K562 (cell line): ENCODE measurements around the gene LYST. TPM values are rescaled to one million over a fixed set of nuclear protein-coding genes. Genes with fewer than 3 reads are reported as not detected.

Experiments used
- ATAC-seq: fragments of 200-7000 bp; cut with Tn5 transposase; 3 replicates; pipeline ENCODE4 v1.9.1; 2020; ENCODE audit warnings: moderate library complexity
- BruUV-seq: library from RNA; stranded (reverse); fragments of 400-500 nt; replicated peaks from 2 replicates; lab custom pipeline; 2021; lab: Mats Ljungman, UMichigan
- CTCF ChIA-PET: fragments of 300-600 bp; formaldehyde crosslinking; extraction: SDS; loops from one replicate; lab custom pipeline; 2021; ENCODE audit warnings: low intra/inter-chr PET ratio; lab: Yijun Ruan, JAX
- POLR2A ChIA-PET: fragments of 300-600, 350-650 bp; sonication (Branson Sonifier 250); formaldehyde crosslinking; extraction: SDS; loops from one replicate; lab custom pipeline; 2021; ENCODE audit warnings: antibody characterized with exemption, inconsistent platforms; lab: Yijun Ruan, JAX
- DNase-seq, 4 experiments: peaks; one replicate each; pipeline versions ENCODE4 v3.0.0 to v3.0.0-alpha.2; 2011 to 2018; ENCODE audit warnings: low spot score in 3 of 4, mixed read lengths in 3 of 4; ENCODE audit errors: extremely low read depth in 1 of 4
- FAIRE-seq: peaks from 2 replicates; lab custom pipeline; 2011; peaks lifted over from hg19 to GRCh38; lab: Jason Lieb, UNC
- H2AFZ ChIP-seq: 2 replicates; pipeline ENCODE4 v1.6.0; 2011; ENCODE audit warnings: low read depth, low read length, control low read depth, inconsistent platforms
- H3K27ac ChIP-seq: fragments of 200-600 bp; 3 replicates; pipeline ENCODE4 v1.8.0; 2011; ENCODE audit warnings: low read depth, mild to moderate bottlenecking, control low read depth, inconsistent platforms, low read length, moderate library complexity, mixed read lengths; ENCODE audit errors: extremely low read depth
- H3K27me3 ChIP-seq, 2 experiments: fragments of 300-600 bp in 1 of 2; 2 replicates in 1 of 2; 3 replicates in 1 of 2; pipeline versions ENCODE4 v1.6.0 to v1.8.0; 2011; ENCODE audit warnings: inconsistent platforms in 2 of 2, low read length in 2 of 2, mild to moderate bottlenecking in 1 of 2, mixed read lengths in 1 of 2, moderate library complexity in 1 of 2; ENCODE audit not compliant: control insufficient read depth in 2 of 2, insufficient read depth in 2 of 2
- H3K36me3 ChIP-seq: fragments of 300-600 bp; 3 replicates; pipeline ENCODE4 v1.8.0; 2011; ENCODE audit warnings: mild to moderate bottlenecking, low read length, inconsistent platforms; ENCODE audit not compliant: control insufficient read depth, insufficient read depth
- H3K4me1 ChIP-seq, 2 experiments: fragments of 200-600 bp in 1 of 2; replicated peaks in 1 of 2; 2 replicates in 1 of 2; 3 replicates in 1 of 2; pipeline versions ENCODE4 v1.5.1 to v1.8.0; 2011; ENCODE audit warnings: inconsistent platforms in 2 of 2, low read length in 2 of 2, mild to moderate bottlenecking in 1 of 2, mixed read lengths in 1 of 2, moderate library complexity in 1 of 2; ENCODE audit not compliant: control insufficient read depth in 2 of 2, insufficient read depth in 2 of 2
- H3K4me2 ChIP-seq: 2 replicates; pipeline ENCODE4 v1.6.1; 2011; ENCODE audit warnings: low read length, control low read depth, inconsistent platforms, mixed read lengths; ENCODE audit not compliant: insufficient read depth
- H3K4me3 ChIP-seq: fragments of 200-600 bp; sonication (generic), shearing (Covaris generic); 2 replicates; pipeline ENCODE4 v1.5.1; 2016; ENCODE audit warnings: control low read depth, inconsistent platforms
- H3K79me2 ChIP-seq: fragments of 200-600 bp; 3 replicates; pipeline ENCODE4 v1.8.0; 2011; ENCODE audit warnings: low read length, inconsistent platforms; ENCODE audit not compliant: control insufficient read depth, insufficient read depth
- H3K9ac ChIP-seq, 2 experiments: 2 replicates each; pipeline versions ENCODE4 v1.6.0 to v1.6.1; 2011; ENCODE audit warnings: low read depth in 2 of 2, low read length in 2 of 2, control low read depth in 1 of 2, inconsistent platforms in 1 of 2, mild to moderate bottlenecking in 1 of 2, mixed read lengths in 1 of 2; ENCODE audit not compliant: insufficient read depth in 1 of 2
- H3K9me1 ChIP-seq: one replicate; pipeline ENCODE4 v1.6.0; 2011; ENCODE audit warnings: inconsistent platforms, mild to moderate bottlenecking, low read length, moderate library complexity; ENCODE audit not compliant: control insufficient read depth, insufficient read depth
- H3K9me3 ChIP-seq: replicated peaks from 2 replicates; pipeline ENCODE4 v1.5.1; 2011; ENCODE audit warnings: low read depth, low read length, inconsistent platforms; ENCODE audit not compliant: control insufficient read depth, insufficient read depth
- H4K20me1 ChIP-seq: replicated peaks from 2 replicates; pipeline ENCODE4 v1.6.1; 2011; ENCODE audit warnings: low read length, inconsistent platforms, mixed read lengths; ENCODE audit not compliant: control insufficient read depth, insufficient read depth
- CHD4 ChIP-seq: fragments of 200-600 bp; sonication (generic); IDR thresholded peaks from 3 replicates; pipeline ENCODE4 v1.6.1; 2012; ENCODE audit warnings: low read depth, mild to moderate bottlenecking, mixed read lengths, low read length, inconsistent platforms; ENCODE audit not compliant: insufficient read depth, insufficient replicate concordance, poor library complexity, severe bottlenecking
- LCOR ChIP-seq: sonication (generic); formaldehyde crosslinking; IDR thresholded peaks from 2 replicates; pipeline ENCODE4 v1.8.0; 2022; ENCODE audit warnings: mild to moderate bottlenecking, missing genetic modification reagents
- RBM25 ChIP-seq: fragments of 200-400 bp; formaldehyde crosslinking; IDR thresholded peaks from 2 replicates; pipeline ENCODE4 v1.6.1; 2018; ENCODE audit warnings: low read length, low read depth, moderate library complexity; ENCODE audit not compliant: severe bottlenecking
- SREBF2 ChIP-seq: sonication (generic); formaldehyde crosslinking; IDR thresholded peaks from 2 replicates; pipeline ENCODE4 v1.4.0; 2020; ENCODE audit warnings: mild to moderate bottlenecking, missing genetic modification reagents
- SRF ChIP-seq, 2 experiments: fragments of 250-450, 450-650 bp in 1 of 2; sonication (Bioruptor Pico) in 1 of 2; sonication (generic) in 1 of 2; formaldehyde crosslinking; IDR thresholded peaks; 2 replicates each; pipeline versions ENCODE4 v1.5.0 to v1.5.1; 2020 to 2022; ENCODE audit warnings: mild to moderate bottlenecking in 1 of 2, missing genetic modification reagents in 1 of 2
- TAF9B ChIP-seq: fragments of 450-650 bp; IDR thresholded peaks from 2 replicates; pipeline ENCODE4 v1.6.1; 2018; ENCODE audit warnings: mild to moderate bottlenecking; ENCODE audit not compliant: partially characterized antibody
- ZFP1 ChIP-seq: fragments of 450-650 bp; formaldehyde crosslinking; IDR thresholded peaks from 2 replicates; pipeline ENCODE4 v1.4.0; 2020; ENCODE audit warnings: mild to moderate bottlenecking, mixed read lengths
- ZNF197 ChIP-seq: fragments of 200-800 bp; sonication (Bioruptor generic); IDR thresholded peaks from 2 replicates; pipeline ENCODE4 v1.6.1; 2016; ENCODE audit warnings: low read depth, missing genetic modification characterization, missing compliant biosample characterization
- ZNF655 ChIP-seq: fragments of 250-450 bp; sonication (Bioruptor Pico); IDR thresholded peaks from 2 replicates; pipeline ENCODE4 v1.5.0; 2021
- WGBS: fragments of 100-300 bp; shearing (Covaris generic); methylation state at CpG from one replicate; pipeline ENCODE4 v1.1.6; 2016; ENCODE audit warnings: low coverage, mixed read lengths; ENCODE audit not compliant: insufficient coverage; ENCODE audit errors: missing lambda C conversion rate; 5-methylcytosine and 5-hydroxymethylcytosine counted together
- in situ Hi-C: fragments of 300-500 bp; cut with MboI; formaldehyde crosslinking; loops from 4 replicates; pipeline ENCODE4 v1.15.0; 2018; ENCODE audit warnings: inconsistent platforms, mixed read lengths
- intact Hi-C: fragments of 100-400 bp; cut with micrococcal nuclease; formaldehyde crosslinking; loops from 2 replicates; pipeline ENCODE4 v1.14.2; 2022
- polyA plus RNA-seq, 8 experiments: library from polyadenylated mRNA; depleted of rRNA in 4 of 8; stranded (reverse) in 5 of 8; unstranded in 3 of 8; fragments of >200 nt; fragmentation: Nextera tagmentation in 2 of 8; fragmentation: Illumina TruSeq in 1 of 8; extraction: Ambion mirVana in 2 of 8; extraction: Trizol in 1 of 8; gene quantifications; 2 replicates each; pipeline versions ENCODE4 v1.2.1 to v1.2.3, GENCODE V29; 2011 to 2014; ENCODE audit warnings: inconsistent platforms in 1 of 8, missing spikeins in 1 of 8
- total RNA-seq, 7 experiments: library from RNA; depleted of rRNA in 6 of 7; stranded (reverse); fragments of >200 nt in 6 of 7; fragmentation: Illumina TruSeq in 2 of 7; extraction: Trizol in 2 of 7; gene quantifications; 2 replicates each; pipeline versions ENCODE4 v1.2.1 to v1.2.3, GENCODE V29; 2011 to 2021; ENCODE audit warnings: low replicate concordance in 1 of 7

LYST gene
- total and polyA plus RNA-seq, 9 of the 15 experiments (the other 6 are each of a cell fraction or from before 2014, with no cell fraction given): 0.73 to 2.4 (median 1.4) TPM

GRCh38 chr1:235876402-235876841, 9.7 kb upstream of the LYST start:
- BruUV-seq: no TSS peak
- intact Hi-C loops: no loop called here
- POLR2A ChIA-PET: no interaction called here

More at GRCh38 chr1:235876402-235876841, 9.7 kb upstream of the LYST start:
- H4K20me1 ChIP-seq: no peaks in the 10 kb centered on the region
- no peak overlapping the region for H3K4me3 ChIP-seq
- H3K4me2 ChIP-seq: no peak overlapping the region
- H3K9me1 ChIP-seq: no peaks in the 10 kb centered on the region
- no peak overlapping the region for H3K27ac ChIP-seq
- WGBS: 2% methylated on average over 2 of the region's 2 CpGs
- H3K27me3 ChIP-seq: peaks cover 19 to 31% of the 10 kb centered on the region in 2 experiments
- DNase-seq: no peak
- CTCF ChIA-PET: no interaction called here
- no peak overlapping the region for H3K9ac ChIP-seq
- ATAC-seq: no peak
- H3K4me1 ChIP-seq: no peaks in the 10 kb centered on the region
- no peaks in the 10 kb centered on the region for H3K36me3 ChIP-seq
- H3K9me3 ChIP-seq: no peaks in the 10 kb centered on the region
- no peak for FAIRE-seq
- in situ Hi-C loops: no loop called here
- no peaks in the 10 kb centered on the region for H3K79me2 ChIP-seq
- no peak overlapping the region for H2AFZ ChIP-seq
- no peak for TF ChIP-seq ZNF197 (CRISPR knock-in tag)
- TF ChIP-seq TAF9B: no peak
- TF ChIP-seq SRF (CRISPR knock-in tag; IDR thresholded peaks at IDR 0.05): no peak
- TF ChIP-seq RBM25: peak; percentile 8
- TF ChIP-seq SREBF2 (CRISPR knock-in tag): no peak
- no peak for TF ChIP-seq CHD4
- no peak for TF ChIP-seq ZNF655
- TF ChIP-seq ZFP1: no peak
- TF ChIP-seq LCOR: no peak
